Activated T-helper 9 cell treated with anti-CD3 and anti-CD28 coated beads, Interleukin-2, amount 50 U/mL, for 16 hours (primary cell): Measurements from ENCODE around the gene FUT3.
"Not testable (repeated sequence)": the region's sequence is repeated elsewhere in the genome, so short reads cannot be mapped to it uniquely, and the experiment has no call there.

Source experiments
- DNase-seq: peaks from one replicate; pipeline ENCODE4 v3.0.0-alpha.2; 2020; ENCODE audit warnings: low read depth

Gene FUT3

GRCh38 chr19:5851302-5851701 is at the start of gene FUT3:
FUT3 (minus strand) TSS chr19:5851449.
- DNase-seq: no peak

- DNase-seq: no peak
These were observed 49.7 kb upstream of the FUT3 start for GRCh38 chr19:5900976-5901375.

GRCh38 chr19:5899728-5900526 is 48.7 kb upstream of the FUT3 start:
- DNase-seq: no peak

- no peak for DNase-seq
These were observed 46.1 kb upstream of the FUT3 start for GRCh38 chr19:5897189-5897969.

GRCh38 chr19:5896365-5897076 is 45.3 kb upstream of the FUT3 start:
- no peak for DNase-seq

GRCh38 chr19:5895890-5896289 is 44.6 kb upstream of the FUT3 start:
- DNase-seq: no peak

GRCh38 chr19:5895409-5895808 is 44.2 kb upstream of the FUT3 start:
- no peak for DNase-seq

GRCh38 chr19:5894704-5895349 is 43.6 kb upstream of the FUT3 start:
- DNase-seq: no peak

GRCh38 chr19:5893907-5894703 is 42.9 kb upstream of the FUT3 start:
- no peak for DNase-seq

GRCh38 chr19:5893296-5893903 is 42.2 kb upstream of the FUT3 start:
- DNase-seq: no peak

- DNase-seq: no peak
These were observed 41.6 kb upstream of the FUT3 start for GRCh38 chr19:5892772-5893275.

- no peak for DNase-seq
These were observed 40.9 kb upstream of the FUT3 start for GRCh38 chr19:5891938-5892771.

- no peak for DNase-seq
These were observed 40.3 kb upstream of the FUT3 start for GRCh38 chr19:5891572-5891937.

- no peak for DNase-seq
These were observed 38.9 kb upstream of the FUT3 start for GRCh38 chr19:5890099-5890498.

GRCh38 chr19:5889288-5889971 is 38.2 kb upstream of the FUT3 start:
- no peak for DNase-seq

GRCh38 chr19:5884065-5884811 is 33.0 kb upstream of the FUT3 start:
- not testable (repeated sequence) for DNase-seq

GRCh38 chr19:5883157-5883873 is 32.1 kb upstream of the FUT3 start:
- DNase-seq: not testable (repeated sequence)

GRCh38 chr19:5882421-5882968 is 31.2 kb upstream of the FUT3 start:
- no peak for DNase-seq
